Endothelial cell of umbilical vein (primary cell): Measurements from ENCODE around the gene ARHGEF17. TPM values are rescaled to one million over a fixed set of nuclear protein-coding genes. Genes with fewer than 3 reads are reported as not detected.

Source experiments
- BruUV-seq: library from RNA; stranded (reverse); fragments of 400-500 nt; replicated peaks from 2 replicates; lab custom pipeline; 2021; lab: Mats Ljungman, UMichigan
- CTCF ChIA-PET: fragments of 300-600, 350-600 bp; sonication (Branson Sonifier 250); formaldehyde crosslinking; loops from one replicate; lab custom pipeline; 2021; ENCODE audit warnings: antibody characterized with exemption, inconsistent platforms; lab: Charles Lee
- POLR2A ChIA-PET: fragments of 300-600, 350-600 bp; sonication (Branson Sonifier 250); formaldehyde crosslinking; loops from one replicate; lab custom pipeline; 2021; ENCODE audit warnings: antibody characterized with exemption, inconsistent platforms; lab: Charles Lee
- DNase-seq: peaks from one replicate; pipeline ENCODE4 v3.0.0-alpha.2; 2011; ENCODE audit warnings: low read depth, low spot score
- FAIRE-seq: peaks from 2 replicates; lab custom pipeline; 2011; peaks lifted over from hg19 to GRCh38; lab: Jason Lieb, UNC
- H2AFZ ChIP-seq: 2 replicates; pipeline ENCODE4 v1.6.0; 2012; ENCODE audit warnings: low read depth, low read length, control low read depth, inconsistent platforms
- H3K27ac ChIP-seq: 2 replicates; pipeline ENCODE4 v1.5.1; 2011; ENCODE audit warnings: low read depth, mild to moderate bottlenecking, control low read depth, low read length, moderate library complexity; ENCODE audit not compliant: insufficient read depth
- H3K27me3 ChIP-seq, 2 experiments: 2 replicates each; pipeline versions ENCODE4 v1.6.0 to v1.6.1; 2011; ENCODE audit warnings: low read length in 2 of 2, mixed read lengths in 1 of 2; ENCODE audit not compliant: control insufficient read depth in 2 of 2, insufficient read depth in 2 of 2
- H3K36me3 ChIP-seq, 2 experiments: 2 replicates in 1 of 2; 3 replicates in 1 of 2; pipeline ENCODE4 v1.5.1; 2011; ENCODE audit warnings: low read length in 2 of 2, mild to moderate bottlenecking in 1 of 2, moderate library complexity in 1 of 2; ENCODE audit not compliant: control insufficient read depth in 2 of 2, insufficient read depth in 2 of 2; ENCODE audit errors: extremely low read depth in 1 of 2
- H3K4me1 ChIP-seq: 3 replicates; pipeline ENCODE4 v1.5.1; 2011; ENCODE audit warnings: mild to moderate bottlenecking, low read length; ENCODE audit not compliant: control insufficient read depth, insufficient read depth; ENCODE audit errors: extremely low read depth
- H3K4me2 ChIP-seq: 2 replicates; pipeline ENCODE4 v1.6.1; 2011; ENCODE audit warnings: low read length, control low read depth, mixed read lengths; ENCODE audit not compliant: insufficient read depth
- H3K4me3 ChIP-seq, 3 experiments: fragments of 200-600 bp in 1 of 3; sonication (generic), shearing (Covaris generic) in 1 of 3; replicated peaks in 1 of 3; 2 replicates each; pipeline ENCODE4 v1.5.1; 2011 to 2016; ENCODE audit warnings: control low read depth in 3 of 3, low read length in 3 of 3, mild to moderate bottlenecking in 2 of 3, inconsistent platforms in 1 of 3, low read depth in 1 of 3, moderate library complexity in 1 of 3; ENCODE audit not compliant: insufficient read depth in 1 of 3
- H3K79me2 ChIP-seq: 2 replicates; pipeline ENCODE4 v1.6.0; 2012; ENCODE audit warnings: low read length, inconsistent platforms; ENCODE audit not compliant: control insufficient read depth, insufficient read depth
- H3K9ac ChIP-seq: replicated peaks from 2 replicates; pipeline ENCODE3; 2011; ENCODE audit warnings: low read length, control low read depth; ENCODE audit not compliant: insufficient read depth; ENCODE audit errors: extremely low read depth
- H3K9me1 ChIP-seq: replicated peaks from 3 replicates; pipeline ENCODE4 v1.6.0; 2011; ENCODE audit warnings: mild to moderate bottlenecking, low read length; ENCODE audit not compliant: control insufficient read depth, insufficient read depth; ENCODE audit errors: extremely low read depth
- H3K9me3 ChIP-seq: replicated peaks from 2 replicates; pipeline ENCODE4 v1.5.1; 2012; ENCODE audit warnings: low read length, inconsistent platforms; ENCODE audit not compliant: control insufficient read depth, insufficient read depth
- H4K20me1 ChIP-seq: replicated peaks from 2 replicates; pipeline ENCODE3; 2011; ENCODE audit warnings: mild to moderate bottlenecking, low read length; ENCODE audit not compliant: control insufficient read depth, insufficient read depth; ENCODE audit errors: extremely low read depth
- EZH2 ChIP-seq: IDR thresholded peaks from 2 replicates; pipeline ENCODE4 v1.6.1; 2012; ENCODE audit warnings: borderline replicate concordance, low read depth, mild to moderate bottlenecking, moderate library complexity, low read length, inconsistent platforms; ENCODE audit not compliant: severe bottlenecking
- FOS ChIP-seq: IDR thresholded peaks from 2 replicates; pipeline ENCODE4 v1.6.1; 2011; ENCODE audit warnings: mild to moderate bottlenecking, low read length, moderate library complexity, borderline replicate concordance; ENCODE audit not compliant: insufficient read depth
- GATA2 ChIP-seq: IDR thresholded peaks from 2 replicates; pipeline ENCODE4 v1.7.0; 2011; ENCODE audit warnings: low read depth, mild to moderate bottlenecking, moderate library complexity, mixed read lengths, low read length; ENCODE audit not compliant: insufficient read length, insufficient read depth
- JUN ChIP-seq: IDR thresholded peaks from 2 replicates; pipeline ENCODE4 v1.6.1; 2011; ENCODE audit warnings: borderline replicate concordance, low read depth; ENCODE audit not compliant: insufficient read length, insufficient read depth
- MAX ChIP-seq: IDR thresholded peaks from 2 replicates; pipeline ENCODE4 v1.6.1; 2011; ENCODE audit not compliant: insufficient read depth, insufficient read length
- MYC ChIP-seq: IDR thresholded peaks from one replicate; pipeline ENCODE4 v1.6.1; 2011; ENCODE audit warnings: mild to moderate bottlenecking, low read depth, low read length
- POLR2A ChIP-seq: IDR thresholded peaks from 2 replicates; pipeline ENCODE4 v1.6.1; 2012; ENCODE audit warnings: low read depth, mild to moderate bottlenecking, control low read depth, low read length
- POLR2AphosphoS5 ChIP-seq: IDR thresholded peaks from 2 replicates; pipeline ENCODE4 v1.6.1; 2012; ENCODE audit warnings: low read depth, mild to moderate bottlenecking, control low read depth, low read length, moderate library complexity; ENCODE audit not compliant: insufficient read depth
- dilution Hi-C: fragments of 300-500 bp; cut with MboI; formaldehyde crosslinking; loops from one replicate; pipeline ENCODE4 v1.15.0; 2019; ENCODE audit warnings: low sequenced_read_pairs; ENCODE audit not compliant: extremely low pct_ligation_motif_present
- intact Hi-C: fragments of 100-400 bp; cut with micrococcal nuclease; formaldehyde crosslinking; loops from one replicate; pipeline ENCODE4 v1.10.0; 2022
- polyA plus RNA-seq, 4 experiments: library from polyadenylated mRNA; depleted of rRNA in 3 of 4; stranded (reverse) in 3 of 4; unstranded in 1 of 4; fragments of >200 nt; gene quantifications; 2 replicates each; pipeline versions ENCODE4 v1.2.1 to v1.2.3, GENCODE V29; 2011 to 2012; ENCODE audit warnings: missing spikeins in 1 of 4
- total RNA-seq: library from RNA; stranded (reverse); gene quantifications from 2 replicates; pipeline ENCODE4 v1.2.3, GENCODE V29; 2021
- TF ChIP-seq, protein P1 (sequence below), 2 donors: IDR thresholded peaks; 1 replicate in 1 of 2; 2 replicates in 1 of 2; pipeline ENCODE4 v1.5.1; 2011; ENCODE audit warnings: low read length in 2 of 2, mild to moderate bottlenecking in 2 of 2, moderate library complexity in 2 of 2, control low read depth in 1 of 2, inconsistent platforms in 1 of 2, low read depth in 1 of 2; ENCODE audit not compliant: insufficient read depth in 1 of 2; ENCODE audit errors: extremely low read depth in 1 of 2

ARHGEF17 gene
- total and polyA plus RNA-seq, 2 donors (not counting 3 experiments of a cell fraction or from before 2014, with no cell fraction given) = 74.9 to 89.9 TPM

- POLR2A ChIA-PET = no interaction called here
- H3K27ac ChIP-seq = no peak overlapping the region
- no peak for FAIRE-seq
- no peaks in the 10 kb centered on the region for H3K9me3 ChIP-seq
- DNase-seq = no peak
- H3K27me3 ChIP-seq = no peaks in the 10 kb centered on the region
- no peaks in the 10 kb centered on the region for H3K9me1 ChIP-seq
- intact Hi-C loops (no loop called here), dilution Hi-C loops (no loop called here)
- peaks cover 12% of the 10 kb centered on the region for H3K4me1 ChIP-seq
- H3K4me2 ChIP-seq = no peak overlapping the region
- peaks cover 0 to 6% of the 10 kb centered on the region in 2 experiments for H3K36me3 ChIP-seq
- no peak overlapping the region for H3K4me3 ChIP-seq
- CTCF ChIA-PET = interaction anchor here (1.5 to 3.2 kb wide), 2 partner anchors 32 to 40 kb away, joined by 4 to 31 read pairs; no protein-coding TSS in a partner anchor
- H2AFZ ChIP-seq = no peak overlapping the region
- H3K9ac ChIP-seq = no peak overlapping the region
- H4K20me1 ChIP-seq = no peaks in the 10 kb centered on the region
- BruUV-seq = no TSS peak
- peaks cover 22% of the 10 kb centered on the region for H3K79me2 ChIP-seq
- TF ChIP-seq MAX (no peak), FOS (no peak), JUN (no peak), MYC (no peak), POLR2A (no peak), EZH2 (no peak), POLR2AphosphoS5 (no peak), GATA2 (no peak)
- TF ChIP-seq, protein P1, sequence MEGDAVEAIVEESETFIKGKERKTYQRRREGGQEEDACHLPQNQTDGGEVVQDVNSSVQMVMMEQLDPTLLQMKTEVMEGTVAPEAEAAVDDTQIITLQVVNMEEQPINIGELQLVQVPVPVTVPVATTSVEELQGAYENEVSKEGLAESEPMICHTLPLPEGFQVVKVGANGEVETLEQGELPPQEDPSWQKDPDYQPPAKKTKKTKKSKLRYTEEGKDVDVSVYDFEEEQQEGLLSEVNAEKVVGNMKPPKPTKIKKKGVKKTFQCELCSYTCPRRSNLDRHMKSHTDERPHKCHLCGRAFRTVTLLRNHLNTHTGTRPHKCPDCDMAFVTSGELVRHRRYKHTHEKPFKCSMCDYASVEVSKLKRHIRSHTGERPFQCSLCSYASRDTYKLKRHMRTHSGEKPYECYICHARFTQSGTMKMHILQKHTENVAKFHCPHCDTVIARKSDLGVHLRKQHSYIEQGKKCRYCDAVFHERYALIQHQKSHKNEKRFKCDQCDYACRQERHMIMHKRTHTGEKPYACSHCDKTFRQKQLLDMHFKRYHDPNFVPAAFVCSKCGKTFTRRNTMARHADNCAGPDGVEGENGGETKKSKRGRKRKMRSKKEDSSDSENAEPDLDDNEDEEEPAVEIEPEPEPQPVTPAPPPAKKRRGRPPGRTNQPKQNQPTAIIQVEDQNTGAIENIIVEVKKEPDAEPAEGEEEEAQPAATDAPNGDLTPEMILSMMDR (IDR thresholded peaks at IDR 0.05; ENCODE audit: extremely low read depth in 1 of 2, insufficient read depth in 1 of 2, low read depth in 1 of 2, low read length in 2 of 2) = no peak
Measured at GRCh38 chr11:73390601-73391565, 82.8 kb downstream of the ARHGEF17 start.
